ENCODE measurements around the gene IGF1R. TPM values are rescaled to one million over a fixed set of nuclear protein-coding genes. Genes with fewer than 3 reads are reported as not detected.

IGF1R gene
- total and polyA plus RNA-seq, 2 of the 13 experiments (the other 11 are each of a cell fraction or from before 2014, with no cell fraction given) = 15.9 to 18.4 TPM

- Histone ChIP-seq H3K27me3 (ENCODE audit: control insufficient read depth in 1 of 2, insufficient read depth in 2 of 2, low read length in 2 of 2) (no peaks in the 10 kb centered on the region), H3K79me2 (ENCODE audit: insufficient read depth, low read length) (peaks cover 20% of the 10 kb centered on the region), H3K4me2 (ENCODE audit: low read depth, low read length) (no peak overlapping the region), H3K36me3 (replicated peaks in 1 of 2; ENCODE audit: control insufficient read depth in 1 of 2, insufficient read depth in 2 of 2, low read length in 2 of 2) (peaks cover 1 to 19% of the 10 kb centered on the region in 2 experiments; a peak in 3 of 5 replicates), H3K9ac (ENCODE audit: insufficient read depth, low read depth, low read length) (no peak overlapping the region), H2AFZ (ENCODE audit: low read length) (no peak overlapping the region), H4K20me1 (ENCODE audit: insufficient read depth, low read length) (peaks cover 59% of the 10 kb centered on the region), H3K9me3 (ENCODE audit: low read length) (no peaks in the 10 kb centered on the region), H3K27ac (ENCODE audit: extremely low read length, insufficient read depth, low read length) (no peak overlapping the region), H3K4me3 (replicated peaks in 1 of 3; ENCODE audit: insufficient read depth in 1 of 3, low read depth in 2 of 3, low read length in 3 of 3) (no peak overlapping the region), H3K4me1 (ENCODE audit: insufficient read depth, low read length) (no peaks in the 10 kb centered on the region)
- TF ChIP-seq SOX13 (IDR thresholded peaks at IDR 0.05) = no peak
- no peak for TF ChIP-seq SOX13 (CRISPR knock-in tag; conservative IDR thresholded peaks at IDR 0.05 in 1 of 2, IDR thresholded peaks at IDR 0.05 in 1 of 2)
- TF ChIP-seq ZBTB8A (CRISPR knock-in tag; IDR thresholded peaks at IDR 0.05; ENCODE audit: borderline replicate concordance, low read depth) = no peak
- TF ChIP-seq ZNF577 (CRISPR knock-in tag; IDR thresholded peaks at IDR 0.05; ENCODE audit: borderline replicate concordance, low read depth) = no peak
- TF ChIP-seq DDIT3 (CRISPR knock-in tag; IDR thresholded peaks at IDR 0.05) = no peak
- no peak for TF ChIP-seq ZNF710 (CRISPR knock-in tag; IDR thresholded peaks at IDR 0.05; ENCODE audit: borderline replicate concordance)
- TF ChIP-seq ZNF652 (CRISPR knock-in tag; IDR thresholded peaks at IDR 0.05; ENCODE audit: borderline replicate concordance, low read depth) = no peak
- TF ChIP-seq ZNF264 (CRISPR knock-in tag; IDR thresholded peaks at IDR 0.05) = no peak
- TF ChIP-seq PRPF4 (IDR thresholded peaks at IDR 0.05; ENCODE audit: low read depth, low read length, poor library complexity, severe bottlenecking) = no peak
- TF ChIP-seq MAZ (IDR thresholded peaks at IDR 0.05; ENCODE audit: borderline replicate concordance, low read depth, low read length) = no peak
- no peak for TF ChIP-seq MAZ (CRISPR knock-in tag; IDR thresholded peaks at IDR 0.05; ENCODE audit: low read depth)
- no peak for TF ChIP-seq JUNB (CRISPR knock-in tag; IDR thresholded peaks at IDR 0.05; ENCODE audit: borderline replicate concordance)
- ChIA-PET POLR2A (no interaction called here), CTCF (ENCODE audit: low intra/inter-chr PET ratio, low total read pairs) (no interaction called here)
- WGBS (ENCODE audit: low lambda C conversion rate) = 97% methylated on average over 8 of the region's 8 CpGs
- in situ Hi-C loops (cut with HindIII; ENCODE audit: extremely low pct_ligation_motif_present, low pct_unique_long_range_greater_than_20kb) = no loop called here
- no TSS peak for BruUV-seq (replicated peaks)
- FAIRE-seq (no peak), DNase-seq (ENCODE audit: low spot score) (no peak), ATAC-seq (no peak)
- intact Hi-C loops (cut with micrococcal nuclease; ENCODE audit: unreplicated experiment) = no loop called here
These were observed 239.6 kb downstream of the IGF1R start for GRCh38 chr15:98887976-98888375.
